ENCODE results near the gene DNAJC9. TPM values are rescaled to one million over a fixed set of nuclear protein-coding genes. Genes with fewer than 3 reads are reported as not detected.

Gene DNAJC9
- total RNA-seq, 1 experiment from 2014 or later, result 65.2 TPM

DNA sequence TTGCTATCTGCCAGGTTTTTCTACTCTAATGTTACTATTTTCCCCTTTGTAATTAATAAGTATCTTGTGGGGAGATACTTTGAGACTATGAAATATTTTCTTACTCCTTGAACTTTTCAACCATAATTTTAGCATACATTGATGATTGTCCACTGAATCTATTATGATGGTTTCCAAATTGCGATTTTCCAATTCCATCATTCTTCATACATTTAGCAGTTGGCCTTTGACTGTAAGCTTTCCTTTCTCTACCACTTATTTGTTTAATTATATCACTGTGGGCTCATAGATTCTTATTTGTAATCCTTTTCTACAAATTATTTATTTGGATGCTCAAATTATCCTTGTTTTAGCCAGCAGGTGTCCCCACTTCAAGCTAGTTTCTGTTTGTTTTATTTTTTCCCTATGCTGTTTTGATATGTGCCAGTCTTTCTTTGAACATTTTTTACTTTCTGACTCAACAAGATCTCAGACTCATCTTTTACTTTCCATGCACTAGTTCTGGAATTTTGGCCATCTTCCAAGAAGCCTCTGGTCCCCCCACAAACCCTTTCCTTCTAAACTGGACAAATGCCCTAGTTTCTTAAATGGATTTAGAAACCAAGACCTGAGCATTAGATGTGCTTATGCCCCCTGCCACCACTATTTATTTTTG lies 16.8 kb upstream of the DNAJC9 start:
- H3K27me3 Mint-ChIP-seq (ENCODE audit: insufficient read depth, unreplicated experiment), result peaks cover 4% of the 10 kb centered on the region
- no peaks in the 10 kb centered on the region for H3K4me1 ChIP-seq
- H3K9me3 ChIP-seq, result peaks cover 8% of the 10 kb centered on the region
- no TSS peak for BruUV-seq (replicated peaks)
- H3K36me3 ChIP-seq (ENCODE audit: control insufficient read depth, insufficient read depth, low read length), result no peaks in the 10 kb centered on the region; the same call in 1 of the 2 replicates
- TF ChIP-seq, protein P1, sequence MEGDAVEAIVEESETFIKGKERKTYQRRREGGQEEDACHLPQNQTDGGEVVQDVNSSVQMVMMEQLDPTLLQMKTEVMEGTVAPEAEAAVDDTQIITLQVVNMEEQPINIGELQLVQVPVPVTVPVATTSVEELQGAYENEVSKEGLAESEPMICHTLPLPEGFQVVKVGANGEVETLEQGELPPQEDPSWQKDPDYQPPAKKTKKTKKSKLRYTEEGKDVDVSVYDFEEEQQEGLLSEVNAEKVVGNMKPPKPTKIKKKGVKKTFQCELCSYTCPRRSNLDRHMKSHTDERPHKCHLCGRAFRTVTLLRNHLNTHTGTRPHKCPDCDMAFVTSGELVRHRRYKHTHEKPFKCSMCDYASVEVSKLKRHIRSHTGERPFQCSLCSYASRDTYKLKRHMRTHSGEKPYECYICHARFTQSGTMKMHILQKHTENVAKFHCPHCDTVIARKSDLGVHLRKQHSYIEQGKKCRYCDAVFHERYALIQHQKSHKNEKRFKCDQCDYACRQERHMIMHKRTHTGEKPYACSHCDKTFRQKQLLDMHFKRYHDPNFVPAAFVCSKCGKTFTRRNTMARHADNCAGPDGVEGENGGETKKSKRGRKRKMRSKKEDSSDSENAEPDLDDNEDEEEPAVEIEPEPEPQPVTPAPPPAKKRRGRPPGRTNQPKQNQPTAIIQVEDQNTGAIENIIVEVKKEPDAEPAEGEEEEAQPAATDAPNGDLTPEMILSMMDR (IDR thresholded peaks at IDR 0.05; ENCODE audit: insufficient read depth in 1 of 2, low read depth in 1 of 2, low read length in 1 of 2, severe bottlenecking in 1 of 2, unreplicated experiment in 1 of 2), result peak; percentile 56 to 77
- H3K4me3 ChIP-seq (ENCODE audit: low read depth, low read length), result no peak overlapping the region
- H3K4me3 Mint-ChIP-seq (ENCODE audit: unreplicated experiment), result no peak overlapping the region
- H3K4me1 Mint-ChIP-seq (ENCODE audit: low read depth, unreplicated experiment), result no peaks in the 10 kb centered on the region
- H3K27ac Mint-ChIP-seq (ENCODE audit: unreplicated experiment), result no peak overlapping the region
- peak in 1 of 2 experiments; percentile 22 for DNase-seq
- ChIA-PET CTCF (interaction anchor here (0.6 to 1.3 kb wide), 6 partner anchors 11 to 1418 kb away, joined by 3 to 8 read pairs (median 6); partner anchors contain the start of gene DNAJC9), POLR2A (interaction anchor here (0.6 to 1.4 kb wide), 2 partner anchors 17 to 85 kb away, joined by 4 read pairs; partner anchors contain the start of gene DNAJC9)
- no peaks in the 10 kb centered on the region for H3K36me3 Mint-ChIP-seq (ENCODE audit: insufficient read depth, unreplicated experiment)
- H3K27me3 ChIP-seq (replicated peaks; ENCODE audit: control insufficient read depth, insufficient read depth, low read length), result no peaks in the 10 kb centered on the region
- intact Hi-C loops (cut with micrococcal nuclease; ENCODE audit: unreplicated experiment), result loop anchor here (5.0 kb wide), 1 partner anchor 378 kb away; the partner anchor contains the start of gene MYOZ1
- peaks cover 6% of the 10 kb centered on the region for H3K9me3 Mint-ChIP-seq (ENCODE audit: unreplicated experiment)

DNA sequence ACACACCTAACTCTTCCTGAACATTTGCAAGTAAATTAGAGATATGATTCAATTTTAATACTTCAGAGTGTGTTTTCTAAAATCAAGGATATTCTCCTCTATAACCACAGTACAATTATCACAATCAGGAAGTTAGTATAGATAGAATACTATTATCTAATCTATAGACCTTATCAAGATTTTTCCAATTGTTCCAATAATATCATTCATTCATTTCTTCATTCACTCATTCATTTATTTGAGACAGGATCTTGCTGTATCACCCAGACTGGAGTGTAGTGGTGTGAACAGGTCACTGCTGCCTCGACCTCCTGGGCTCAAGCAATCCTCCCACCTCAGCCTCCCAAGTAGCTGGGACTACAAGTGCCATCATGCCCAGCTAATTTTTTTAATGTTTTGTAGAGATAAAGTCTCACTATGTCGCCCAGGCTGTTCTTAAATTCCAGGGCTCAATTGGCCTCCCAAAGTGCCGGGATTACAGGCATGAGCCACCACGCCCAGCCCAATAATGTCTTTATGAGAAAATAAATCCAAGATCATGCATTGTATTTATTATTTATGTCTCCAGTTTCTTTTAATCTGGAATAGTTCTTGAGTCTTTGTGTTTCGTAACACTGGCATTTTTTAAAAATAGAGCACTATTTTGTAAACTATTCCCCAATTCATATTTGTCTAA lies 16.0 kb upstream of the DNAJC9 start:
- no TSS peak for BruUV-seq (replicated peaks)
- H3K4me1 Mint-ChIP-seq (ENCODE audit: low read depth, unreplicated experiment), result no peaks in the 10 kb centered on the region
- Histone ChIP-seq H3K9me3 (peaks cover 8% of the 10 kb centered on the region), H3K4me1 (no peaks in the 10 kb centered on the region), H3K4me3 (ENCODE audit: low read depth, low read length) (no peak overlapping the region), H3K36me3 (ENCODE audit: control insufficient read depth, insufficient read depth, low read length) (no peaks in the 10 kb centered on the region; the same call in 1 of the 2 replicates), H3K27me3 (replicated peaks; ENCODE audit: control insufficient read depth, insufficient read depth, low read length) (no peaks in the 10 kb centered on the region)
- no peak for DNase-seq
- H3K27me3 Mint-ChIP-seq (ENCODE audit: insufficient read depth, unreplicated experiment), result no peaks in the 10 kb centered on the region
- POLR2A ChIA-PET, result interaction anchor here (1.4 kb wide), 1 partner anchor 16 kb away, joined by 4 read pairs; the partner anchor contains the start of gene DNAJC9
- intact Hi-C loops (cut with micrococcal nuclease; ENCODE audit: unreplicated experiment), result loop anchor here (5.0 kb wide), 1 partner anchor 379 kb away; the partner anchor contains the start of gene MYOZ1
- CTCF ChIA-PET, result interaction anchor here (0.6 kb wide), 1 partner anchor 166 kb away, joined by 5 read pairs; the partner anchor contains the start of gene P4HA1
- H3K9me3 Mint-ChIP-seq (ENCODE audit: unreplicated experiment), result peaks cover 14% of the 10 kb centered on the region
- H3K27ac Mint-ChIP-seq (ENCODE audit: unreplicated experiment), result no peak overlapping the region
- no peaks in the 10 kb centered on the region for H3K36me3 Mint-ChIP-seq (ENCODE audit: insufficient read depth, unreplicated experiment)
- TF ChIP-seq, protein P1 (IDR thresholded peaks at IDR 0.05; ENCODE audit: insufficient read depth in 1 of 2, low read depth in 1 of 2, low read length in 1 of 2, severe bottlenecking in 1 of 2, unreplicated experiment in 1 of 2), result no peak
- no peak overlapping the region for H3K4me3 Mint-ChIP-seq (ENCODE audit: unreplicated experiment)

DNA sequence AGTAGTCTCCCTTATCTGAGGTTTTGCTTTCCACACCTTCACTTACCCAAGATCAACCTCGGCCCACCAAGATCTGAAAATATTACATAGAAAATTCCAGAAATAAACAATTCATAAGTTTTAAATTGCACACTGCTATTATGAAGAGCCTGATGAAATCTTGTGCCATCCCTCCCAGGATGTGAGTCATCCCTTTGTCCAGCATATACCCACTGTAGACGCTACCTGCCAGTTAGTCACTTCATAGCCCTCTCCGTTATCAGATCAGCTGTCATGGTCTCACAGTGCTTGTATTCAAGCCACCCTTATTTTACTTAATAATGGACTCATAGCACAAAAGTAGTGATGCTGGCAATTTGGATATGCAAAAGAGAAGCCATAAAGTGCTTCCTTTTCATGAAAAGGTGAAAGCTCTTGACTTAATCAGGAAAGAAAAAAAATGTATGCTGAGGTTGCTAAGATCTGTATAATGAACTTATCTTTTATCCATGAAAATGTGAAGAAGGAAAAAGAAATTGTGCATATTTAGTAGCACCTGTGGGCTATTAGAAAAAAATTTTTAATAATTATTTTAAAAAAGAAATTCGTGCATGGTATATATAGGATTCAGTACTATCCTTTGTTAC lies 15.2 kb upstream of the DNAJC9 start:
- H3K4me1 ChIP-seq, result no peaks in the 10 kb centered on the region
- ChIA-PET POLR2A (no interaction called here), CTCF (no interaction called here)
- no peaks in the 10 kb centered on the region for H3K27me3 ChIP-seq (replicated peaks; ENCODE audit: control insufficient read depth, insufficient read depth, low read length)
- peaks cover 8% of the 10 kb centered on the region for H3K9me3 ChIP-seq
- Mint-ChIP-seq H3K9me3 (ENCODE audit: unreplicated experiment) (peaks cover 17% of the 10 kb centered on the region), H3K36me3 (ENCODE audit: insufficient read depth, unreplicated experiment) (no peaks in the 10 kb centered on the region), H3K27ac (ENCODE audit: unreplicated experiment) (no peak overlapping the region), H3K4me3 (ENCODE audit: unreplicated experiment) (no peak overlapping the region), H3K4me1 (ENCODE audit: low read depth, unreplicated experiment) (no peaks in the 10 kb centered on the region), H3K27me3 (ENCODE audit: insufficient read depth, unreplicated experiment) (no peaks in the 10 kb centered on the region)
- H3K36me3 ChIP-seq (ENCODE audit: control insufficient read depth, insufficient read depth, low read length), result no peaks in the 10 kb centered on the region; the same call in 1 of the 2 replicates
- TF ChIP-seq, protein P1 (IDR thresholded peaks at IDR 0.05; ENCODE audit: insufficient read depth in 1 of 2, low read depth in 1 of 2, low read length in 1 of 2, severe bottlenecking in 1 of 2, unreplicated experiment in 1 of 2), result no peak
- DNase-seq, result no peak
- H3K4me3 ChIP-seq (ENCODE audit: low read depth, low read length), result no peak overlapping the region
- BruUV-seq (replicated peaks), result no TSS peak
- intact Hi-C loops (cut with micrococcal nuclease; ENCODE audit: unreplicated experiment), result loop anchor here (5.0 kb wide), 1 partner anchor 380 kb away; the partner anchor contains the start of gene MYOZ1

All from Caco-2 (cell line).